ENCODE results near the gene TRABD2A. TPM values are rescaled to one million over a fixed set of nuclear protein-coding genes. Genes with fewer than 3 reads are reported as not detected.
A peak's percentile ranks its signal among the peaks of the same experiment; 100 is the strongest.

The TRABD2A gene
- total and polyA plus RNA-seq, 2 donors from 2014 or later, result 2.1 to 3.4 TPM

DNA sequence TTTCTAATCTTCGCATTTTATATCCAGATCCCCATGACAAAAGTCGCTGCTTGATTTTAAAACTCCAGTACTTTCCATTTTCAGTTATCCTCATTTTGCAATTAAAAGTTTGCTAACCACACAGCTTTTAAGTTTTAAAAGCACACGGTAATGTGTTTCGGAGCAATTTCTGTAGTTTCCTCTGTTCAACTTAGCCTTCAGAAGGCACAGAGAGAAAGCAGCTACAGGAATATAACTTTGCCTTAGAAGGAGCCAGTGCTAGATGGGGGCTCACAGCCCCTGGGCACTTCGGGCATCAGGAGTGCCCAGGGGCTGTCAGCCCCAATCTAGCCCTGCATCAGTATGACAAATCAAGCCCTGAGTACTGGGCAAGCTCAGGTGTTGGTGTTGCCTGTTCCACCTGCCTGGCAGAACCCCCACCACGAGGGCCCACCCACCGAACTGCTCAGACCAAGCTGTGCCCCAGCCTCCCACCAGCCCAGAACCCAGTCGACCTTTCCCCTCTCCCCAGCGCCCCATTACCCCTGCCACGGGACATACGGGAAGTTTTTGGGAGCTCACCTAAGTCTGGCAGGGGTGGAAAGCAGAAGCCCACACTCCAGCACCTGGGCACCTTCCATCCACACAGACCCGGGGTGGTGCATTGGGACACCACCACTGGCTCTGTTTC lies 47.3 kb downstream of the TRABD2A start:
- intact Hi-C loops (cut with DNase I), result no loop called here
- Histone ChIP-seq H3K4me1 (ENCODE audit: control insufficient read depth in 2 of 3, insufficient read depth in 2 of 3, low read depth in 1 of 3, low read length in 3 of 3) (no peaks in the 10 kb centered on the region), H3K27me3 (ENCODE audit: control insufficient read depth, insufficient read depth, low read length) (no peaks in the 10 kb centered on the region), H3K9me3 (ENCODE audit: control insufficient read depth in 2 of 3, insufficient read depth in 1 of 3, low read length in 3 of 3) (peaks cover 3 to 5% (median 3%) of the 10 kb centered on the region in 3 donors), H3K27ac (ENCODE audit: low read depth in 2 of 2, low read length in 2 of 2) (no peak overlapping the region), H3K9ac (ENCODE audit: low read length in 3 of 3) (no peak overlapping the region), H3K4me3 (ENCODE audit: low read length in 3 of 3) (no peak overlapping the region), H3K36me3 (ENCODE audit: control insufficient read depth in 2 of 3, insufficient read depth in 3 of 3, low read length in 3 of 3) (no peaks in the 10 kb centered on the region)
- FAIRE-seq (no peak), DNase-seq (no peak)
- TF ChIP-seq, protein P1, sequence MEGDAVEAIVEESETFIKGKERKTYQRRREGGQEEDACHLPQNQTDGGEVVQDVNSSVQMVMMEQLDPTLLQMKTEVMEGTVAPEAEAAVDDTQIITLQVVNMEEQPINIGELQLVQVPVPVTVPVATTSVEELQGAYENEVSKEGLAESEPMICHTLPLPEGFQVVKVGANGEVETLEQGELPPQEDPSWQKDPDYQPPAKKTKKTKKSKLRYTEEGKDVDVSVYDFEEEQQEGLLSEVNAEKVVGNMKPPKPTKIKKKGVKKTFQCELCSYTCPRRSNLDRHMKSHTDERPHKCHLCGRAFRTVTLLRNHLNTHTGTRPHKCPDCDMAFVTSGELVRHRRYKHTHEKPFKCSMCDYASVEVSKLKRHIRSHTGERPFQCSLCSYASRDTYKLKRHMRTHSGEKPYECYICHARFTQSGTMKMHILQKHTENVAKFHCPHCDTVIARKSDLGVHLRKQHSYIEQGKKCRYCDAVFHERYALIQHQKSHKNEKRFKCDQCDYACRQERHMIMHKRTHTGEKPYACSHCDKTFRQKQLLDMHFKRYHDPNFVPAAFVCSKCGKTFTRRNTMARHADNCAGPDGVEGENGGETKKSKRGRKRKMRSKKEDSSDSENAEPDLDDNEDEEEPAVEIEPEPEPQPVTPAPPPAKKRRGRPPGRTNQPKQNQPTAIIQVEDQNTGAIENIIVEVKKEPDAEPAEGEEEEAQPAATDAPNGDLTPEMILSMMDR (IDR thresholded peaks at IDR 0.05; ENCODE audit: borderline replicate concordance, extremely low read depth, insufficient read depth), result no peak

DNA sequence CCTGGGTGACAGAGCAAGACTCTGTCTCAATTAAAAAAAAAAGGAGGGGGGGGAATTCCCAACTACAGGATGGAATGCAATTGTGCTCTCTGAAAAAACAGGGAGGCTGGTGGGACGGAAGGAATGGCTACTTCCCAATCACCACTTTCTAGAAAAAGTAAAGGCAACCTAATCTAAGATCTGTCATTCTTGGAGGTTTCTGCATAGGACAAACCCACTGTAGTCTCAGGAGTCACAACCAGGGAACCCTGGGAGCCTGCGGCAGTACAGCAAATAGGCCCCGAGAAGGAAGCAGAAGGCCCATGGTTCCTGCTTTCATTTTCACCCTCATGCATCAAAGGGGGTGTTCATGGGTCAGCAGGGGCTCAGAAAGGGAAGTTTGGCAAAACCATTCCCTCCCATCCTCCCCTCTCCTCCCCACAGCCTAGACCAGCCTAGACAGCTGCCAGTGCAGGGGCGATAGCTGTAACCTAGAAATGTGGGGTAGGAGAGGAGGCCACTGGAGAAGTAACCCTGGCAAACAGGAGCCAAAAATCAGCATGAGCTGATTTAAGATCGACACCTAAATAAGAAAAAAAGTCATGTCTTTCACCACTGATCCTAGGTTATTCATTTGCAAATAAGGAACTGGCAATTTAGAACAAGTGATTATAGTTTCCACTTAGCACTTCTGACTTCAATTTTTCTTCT lies 48.0 kb downstream of the TRABD2A start:
- FAIRE-seq, result no peak
- H3K9ac ChIP-seq (ENCODE audit: low read length in 3 of 3), result no peak overlapping the region
- H3K27ac ChIP-seq (ENCODE audit: low read depth in 2 of 2, low read length in 2 of 2), result no peak overlapping the region

DNA sequence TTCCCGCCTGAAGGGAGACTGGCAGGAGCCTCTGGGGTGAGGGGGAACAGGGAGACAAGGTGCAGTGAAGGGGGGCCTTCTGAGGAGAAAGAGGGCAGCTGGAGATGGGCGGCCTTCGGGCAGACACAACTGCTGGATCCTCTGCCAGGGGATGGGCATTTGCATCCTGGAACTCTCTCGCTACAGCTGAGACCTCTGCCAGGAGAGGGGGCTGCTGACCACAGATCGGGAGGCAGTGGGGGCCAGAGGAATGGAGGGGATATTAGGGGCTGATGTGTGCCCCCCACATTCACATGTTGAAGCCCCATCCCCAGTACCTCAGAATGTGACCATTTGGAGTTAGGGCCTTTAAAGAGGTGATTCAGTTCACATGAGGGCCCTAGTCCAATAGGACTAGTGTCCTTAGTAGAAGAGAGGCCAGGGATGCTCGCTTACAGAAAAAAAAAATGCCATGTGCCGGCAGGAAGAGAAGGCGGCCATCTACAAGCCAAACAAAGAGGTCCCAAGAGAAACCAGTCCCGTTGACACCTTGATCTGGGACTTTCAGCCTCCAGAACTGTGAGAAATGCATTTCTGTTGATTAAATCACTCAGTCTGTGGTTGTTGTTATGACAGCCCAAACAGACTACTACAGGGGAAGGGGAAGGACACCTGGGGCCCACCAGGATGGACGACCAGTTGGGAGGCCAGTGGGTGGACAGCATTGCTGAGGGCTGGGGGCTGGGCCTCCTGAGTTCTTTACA lies 50.0 kb downstream of the TRABD2A start:
- Histone ChIP-seq H3K9ac (ENCODE audit: low read length in 3 of 3) (no peak overlapping the region), H3K9me3 (ENCODE audit: control insufficient read depth in 2 of 3, insufficient read depth in 1 of 3, low read length in 3 of 3) (peaks cover 0 to 3% (median 0%) of the 10 kb centered on the region in 3 donors), H3K36me3 (ENCODE audit: control insufficient read depth in 2 of 3, insufficient read depth in 3 of 3, low read length in 3 of 3) (no peaks in the 10 kb centered on the region), H3K4me3 (ENCODE audit: low read length in 3 of 3) (no peak overlapping the region), H3K4me1 (ENCODE audit: control insufficient read depth in 2 of 3, insufficient read depth in 2 of 3, low read depth in 1 of 3, low read length in 3 of 3) (no peaks in the 10 kb centered on the region), H3K27ac (ENCODE audit: low read depth in 2 of 2, low read length in 2 of 2) (no peak overlapping the region), H3K27me3 (ENCODE audit: control insufficient read depth, insufficient read depth, low read length) (no peaks in the 10 kb centered on the region)
- FAIRE-seq (no peak), DNase-seq (no peak)
- intact Hi-C loops (cut with DNase I), result no loop called here
- TF ChIP-seq, protein P1 (IDR thresholded peaks at IDR 0.05; ENCODE audit: borderline replicate concordance, extremely low read depth, insufficient read depth), result no peak

More for the DNA sequence above, 48.0 kb downstream of the TRABD2A start:
- no peaks in the 10 kb centered on the region for H3K4me1 ChIP-seq (ENCODE audit: control insufficient read depth in 2 of 3, insufficient read depth in 2 of 3, low read depth in 1 of 3, low read length in 3 of 3)
- H3K36me3 ChIP-seq (ENCODE audit: control insufficient read depth in 2 of 3, insufficient read depth in 3 of 3, low read length in 3 of 3), result no peaks in the 10 kb centered on the region
- no peak overlapping the region for H3K4me3 ChIP-seq (ENCODE audit: low read length in 3 of 3)
- DNase-seq, result peak in 2 of 5 donors; percentile 2 to 11
- intact Hi-C loops (cut with DNase I), result no loop called here
- TF ChIP-seq, protein P1 (IDR thresholded peaks at IDR 0.05; ENCODE audit: borderline replicate concordance, extremely low read depth, insufficient read depth), result no peak
- H3K27me3 ChIP-seq (ENCODE audit: control insufficient read depth, insufficient read depth, low read length), result no peaks in the 10 kb centered on the region
- peaks cover 3 to 5% (median 3%) of the 10 kb centered on the region in 3 donors for H3K9me3 ChIP-seq (ENCODE audit: control insufficient read depth in 2 of 3, insufficient read depth in 1 of 3, low read length in 3 of 3)

All from kidney (tissue), 14 donors.